Chondrocyte (in vitro differentiated cells): ENCODE data around the gene ZFP28. TPM values are rescaled to one million over a fixed set of nuclear protein-coding genes. Genes with fewer than 3 reads are reported as not detected.

Experiments
- DNase-seq: peaks from one replicate; pipeline ENCODE4 v3.0.0; 2021; ENCODE audit warnings: mixed read lengths, low spot score
- H3K27ac Mint-ChIP-seq: one replicate; pipeline ENCODE4 v1.8.0; 2021; ENCODE audit warnings: mild to moderate bottlenecking, moderate library complexity, mixed read lengths; ENCODE audit not compliant: unreplicated experiment
- H3K27me3 Mint-ChIP-seq: 2 replicates; pipeline ENCODE4 v1.8.0; 2021; ENCODE audit warnings: low read depth, mixed read lengths
- H3K36me3 Mint-ChIP-seq: 2 replicates; pipeline ENCODE4 v1.8.0; 2021; ENCODE audit warnings: low read depth, mixed read lengths
- H3K4me1 Mint-ChIP-seq: 2 replicates; pipeline ENCODE4 v1.8.0; 2021; ENCODE audit warnings: low read depth, mild to moderate bottlenecking, mixed read lengths
- H3K4me3 Mint-ChIP-seq: one replicate; pipeline ENCODE4 v1.8.0; 2021; ENCODE audit warnings: mild to moderate bottlenecking, moderate library complexity, mixed read lengths; ENCODE audit not compliant: unreplicated experiment
- H3K9me3 Mint-ChIP-seq: 2 replicates; pipeline ENCODE4 v1.8.0; 2021; ENCODE audit warnings: low read depth, mixed read lengths
- CTCF ChIP-seq: fragments of 200-600 bp; sonication (generic); IDR thresholded peaks from 2 replicates; pipeline ENCODE4 v1.5.0; 2021; ENCODE audit warnings: antibody characterized with exemption, mild to moderate bottlenecking, moderate library complexity
- total RNA-seq: library from RNA; stranded (reverse); gene quantifications from 3 replicates; pipeline ENCODE4 v1.2.1, GENCODE V29; 2021

Gene ZFP28
- total RNA-seq, 1 donor from 2014 or later: 5.9 TPM

- no peaks in the 10 kb centered on the region for H3K4me1 Mint-ChIP-seq
- DNase-seq: no peak
- TF ChIP-seq CTCF: no peak
- peaks cover 75% of the 10 kb centered on the region for H3K9me3 Mint-ChIP-seq
- no peak overlapping the region for H3K4me3 Mint-ChIP-seq
- H3K27ac Mint-ChIP-seq: no peak overlapping the region
- peaks cover 12% of the 10 kb centered on the region for H3K36me3 Mint-ChIP-seq
- no peaks in the 10 kb centered on the region for H3K27me3 Mint-ChIP-seq
Observed at GRCh38 chr19:56525214-56525860, 13.4 kb upstream of the ZFP28 start.

- no peak for DNase-seq
- H3K9me3 Mint-ChIP-seq: peaks cover 71% of the 10 kb centered on the region
- H3K27me3 Mint-ChIP-seq: no peaks in the 10 kb centered on the region
- H3K36me3 Mint-ChIP-seq: peaks cover 32% of the 10 kb centered on the region
- peaks cover 13% of the 10 kb centered on the region for H3K4me1 Mint-ChIP-seq
- no peak overlapping the region for H3K27ac Mint-ChIP-seq
- no peak for TF ChIP-seq CTCF
- H3K4me3 Mint-ChIP-seq: peak overlapping the region; percentile 80
Observed at GRCh38 chr19:56537442-56537841, 1.3 kb upstream of the ZFP28 start.

- Mint-ChIP-seq H3K4me1 (peaks cover 13% of the 10 kb centered on the region), H3K27me3 (no peaks in the 10 kb centered on the region), H3K4me3 (peak overlapping the region; percentile 80), H3K36me3 (peaks cover 36% of the 10 kb centered on the region), H3K27ac (peak overlapping the region; percentile 88), H3K9me3 (peaks cover 67% of the 10 kb centered on the region)
- DNase-seq: peak; percentile 96
- no peak for TF ChIP-seq CTCF
Observed at GRCh38 chr19:56538254-56538760, 441 bp upstream of the ZFP28 start.

GRCh38 chr19:56543776-56544175, 5.0 kb downstream of the ZFP28 start:
- Mint-ChIP-seq H3K36me3 (peaks cover 61% of the 10 kb centered on the region), H3K9me3 (peaks cover 62% of the 10 kb centered on the region)

GRCh38 chr19:56547535-56547934, 8.8 kb downstream of the ZFP28 start:
- peaks cover 63% of the 10 kb centered on the region for H3K9me3 Mint-ChIP-seq

More at GRCh38 chr19:56543776-56544175, 5.0 kb downstream of the ZFP28 start:
- no peaks in the 10 kb centered on the region for H3K27me3 Mint-ChIP-seq
- TF ChIP-seq CTCF: no peak
- no peak overlapping the region for H3K4me3 Mint-ChIP-seq
- no peak overlapping the region for H3K27ac Mint-ChIP-seq
- DNase-seq: no peak
- H3K4me1 Mint-ChIP-seq: peaks cover 7% of the 10 kb centered on the region

More at GRCh38 chr19:56547535-56547934, 8.8 kb downstream of the ZFP28 start:
- DNase-seq: no peak
- H3K4me3 Mint-ChIP-seq: no peak overlapping the region
- H3K4me1 Mint-ChIP-seq: no peaks in the 10 kb centered on the region
- no peaks in the 10 kb centered on the region for H3K27me3 Mint-ChIP-seq
- TF ChIP-seq CTCF: no peak
- H3K27ac Mint-ChIP-seq: no peak overlapping the region
- peaks cover 68% of the 10 kb centered on the region for H3K36me3 Mint-ChIP-seq
